ENCODE measurements around the gene TMEM141.
"Not testable (repeated sequence)": the region's sequence is repeated elsewhere in the genome, so short reads cannot be mapped to it uniquely, and the experiment has no call there.

DNA sequence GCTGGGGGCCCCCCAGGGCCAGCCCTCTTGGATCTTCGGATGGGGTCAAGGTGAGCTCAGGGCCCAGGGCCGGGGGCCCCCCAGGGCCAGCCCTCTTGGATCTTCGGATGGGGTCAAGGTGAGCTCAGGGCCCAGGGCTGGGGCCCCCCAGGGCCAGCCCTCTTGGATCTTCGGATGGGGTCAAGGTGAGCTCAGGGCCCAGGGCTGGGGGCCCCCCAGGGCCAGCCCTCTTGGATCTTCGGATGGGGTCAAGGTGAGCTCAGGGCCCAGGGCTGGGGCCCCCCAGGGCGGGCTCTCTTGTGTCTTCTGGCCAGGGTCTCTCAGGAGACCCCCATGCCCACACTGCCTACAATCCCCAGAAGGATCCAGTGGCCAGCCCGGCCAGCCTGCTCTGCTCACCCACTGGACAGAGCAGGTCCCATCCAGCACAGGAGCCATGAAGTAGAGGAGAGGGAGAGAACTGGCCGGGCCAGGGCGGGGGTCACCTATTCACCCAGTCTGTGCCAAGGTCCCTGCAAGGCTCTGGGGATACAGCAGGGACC, 11.9 kb downstream of the TMEM141 start:
- TF ChIP-seq, protein P1, sequence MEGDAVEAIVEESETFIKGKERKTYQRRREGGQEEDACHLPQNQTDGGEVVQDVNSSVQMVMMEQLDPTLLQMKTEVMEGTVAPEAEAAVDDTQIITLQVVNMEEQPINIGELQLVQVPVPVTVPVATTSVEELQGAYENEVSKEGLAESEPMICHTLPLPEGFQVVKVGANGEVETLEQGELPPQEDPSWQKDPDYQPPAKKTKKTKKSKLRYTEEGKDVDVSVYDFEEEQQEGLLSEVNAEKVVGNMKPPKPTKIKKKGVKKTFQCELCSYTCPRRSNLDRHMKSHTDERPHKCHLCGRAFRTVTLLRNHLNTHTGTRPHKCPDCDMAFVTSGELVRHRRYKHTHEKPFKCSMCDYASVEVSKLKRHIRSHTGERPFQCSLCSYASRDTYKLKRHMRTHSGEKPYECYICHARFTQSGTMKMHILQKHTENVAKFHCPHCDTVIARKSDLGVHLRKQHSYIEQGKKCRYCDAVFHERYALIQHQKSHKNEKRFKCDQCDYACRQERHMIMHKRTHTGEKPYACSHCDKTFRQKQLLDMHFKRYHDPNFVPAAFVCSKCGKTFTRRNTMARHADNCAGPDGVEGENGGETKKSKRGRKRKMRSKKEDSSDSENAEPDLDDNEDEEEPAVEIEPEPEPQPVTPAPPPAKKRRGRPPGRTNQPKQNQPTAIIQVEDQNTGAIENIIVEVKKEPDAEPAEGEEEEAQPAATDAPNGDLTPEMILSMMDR (IDR thresholded peaks at IDR 0.05), result not testable (repeated sequence)
- not testable (repeated sequence) for TF ChIP-seq POLR2AphosphoS5, POLR2A, EP300 (IDR thresholded peaks at IDR 0.05)

Measured in suprapubic skin (tissue), 4 donors.